Neuronal stem cell (in vitro differentiated cells): ENCODE data around the gene CAMK1.

Source experiments
- DNase-seq: peaks from one replicate; pipeline ENCODE4 v3.0.0-alpha.2; 2013; ENCODE audit warnings: low spot score
- H2AFZ ChIP-seq: one replicate; pipeline ENCODE4 v1.6.1; 2013; ENCODE audit warnings: mild to moderate bottlenecking, low read length, inconsistent platforms
- H2AK5ac ChIP-seq: 2 replicates; pipeline ENCODE4 v1.6.1; 2013; ENCODE audit warnings: low read depth, mild to moderate bottlenecking, inconsistent platforms, low read length, moderate library complexity, mixed read lengths
- H2BK120ac ChIP-seq: 2 replicates; pipeline ENCODE4 v1.6.1; 2013; ENCODE audit warnings: low read depth, mild to moderate bottlenecking, inconsistent platforms, low read length, moderate library complexity, mixed read lengths
- H2BK12ac ChIP-seq: one replicate; pipeline ENCODE4 v1.6.1; 2013; ENCODE audit warnings: low read length, inconsistent platforms
- H2BK15ac ChIP-seq: 2 replicates; pipeline ENCODE4 v1.6.1; 2013; ENCODE audit warnings: mild to moderate bottlenecking, low read length, inconsistent platforms, mixed read lengths
- H2BK5ac ChIP-seq: one replicate; pipeline ENCODE4 v1.6.1; 2013; ENCODE audit warnings: inconsistent platforms, mild to moderate bottlenecking, low read length, moderate library complexity
- H3K14ac ChIP-seq: one replicate; pipeline ENCODE4 v1.6.1; 2013; ENCODE audit warnings: low read length, inconsistent platforms
- H3K18ac ChIP-seq: 2 replicates; pipeline ENCODE4 v1.6.1; 2013; ENCODE audit warnings: low read length, inconsistent platforms
- H3K23ac ChIP-seq: 2 replicates; pipeline ENCODE4 v1.6.1; 2013; ENCODE audit warnings: low read depth, mild to moderate bottlenecking, mixed read lengths, low read length, inconsistent platforms; ENCODE audit not compliant: poor library complexity
- H3K27ac ChIP-seq: replicated peaks from 3 replicates; pipeline ENCODE4 v1.5.1; 2013; ENCODE audit warnings: low read length, inconsistent platforms
- H3K27me3 ChIP-seq, 3 experiments: 2 replicates each; pipeline ENCODE4 v1.6.1; 2013; ENCODE audit warnings: low read length in 3 of 3, mild to moderate bottlenecking in 2 of 3, inconsistent platforms in 1 of 3, low read depth in 1 of 3, mixed read lengths in 1 of 3, moderate library complexity in 1 of 3; ENCODE audit not compliant: control insufficient read depth in 3 of 3, insufficient read depth in 3 of 3
- H3K36me3 ChIP-seq, 2 donors: replicated peaks in 1 of 2; 2 replicates each; pipeline ENCODE4 v1.6.1; 2013; ENCODE audit warnings: low read length in 2 of 2; ENCODE audit not compliant: control insufficient read depth in 2 of 2, insufficient read depth in 2 of 2
- H3K4ac ChIP-seq: 2 replicates; pipeline ENCODE4 v1.6.1; 2013; ENCODE audit warnings: inconsistent platforms, mild to moderate bottlenecking, low read length, moderate library complexity
- H3K4me1 ChIP-seq, 2 donors: 1 replicate in 1 of 2; 2 replicates in 1 of 2; pipeline ENCODE4 v1.6.1; 2013; ENCODE audit warnings: low read length in 2 of 2, low read depth in 1 of 2; ENCODE audit not compliant: control insufficient read depth in 2 of 2, insufficient read depth in 1 of 2
- H3K4me2 ChIP-seq: one replicate; pipeline ENCODE4 v1.6.1; 2013; ENCODE audit warnings: mild to moderate bottlenecking, low read length, inconsistent platforms; ENCODE audit not compliant: insufficient read depth, poor library complexity, severe bottlenecking
- H3K4me3 ChIP-seq, 2 donors: 2 replicates each; pipeline ENCODE4 v1.5.1; 2013; ENCODE audit warnings: low read length in 2 of 2, mild to moderate bottlenecking in 2 of 2, inconsistent platforms in 1 of 2, moderate library complexity in 1 of 2
- H3K79me1 ChIP-seq: one replicate; pipeline ENCODE4 v1.6.1; 2013; ENCODE audit warnings: low read depth, mild to moderate bottlenecking, inconsistent platforms, low read length, moderate library complexity
- H3K9ac ChIP-seq: one replicate; pipeline ENCODE4 v1.6.1; 2013; ENCODE audit warnings: mild to moderate bottlenecking, low read depth, low read length, inconsistent platforms; ENCODE audit not compliant: poor library complexity
- H3K9me3 ChIP-seq, 2 donors: replicated peaks in 1 of 2; 2 replicates each; pipeline versions ENCODE3 to v1.6.1; 2013; ENCODE audit warnings: low read length in 2 of 2, mild to moderate bottlenecking in 2 of 2, inconsistent platforms in 1 of 2, low read depth in 1 of 2, mixed read lengths in 1 of 2, moderate library complexity in 1 of 2; ENCODE audit not compliant: control insufficient read depth in 2 of 2, insufficient read depth in 1 of 2
- H4K8ac ChIP-seq: one replicate; pipeline ENCODE4 v1.6.1; 2013; ENCODE audit warnings: low read depth, mild to moderate bottlenecking, inconsistent platforms, low read length, moderate library complexity
- H4K91ac ChIP-seq: one replicate; pipeline ENCODE4 v1.6.1; 2013; ENCODE audit warnings: low read length, low read depth, mild to moderate bottlenecking, inconsistent platforms; ENCODE audit not compliant: poor library complexity
- WGBS, 2 donors: extraction: QIAGEN DNeasy Blood & Tissue Kit; methylation state at CpG; one replicate each; pipeline ENCODE4 v1.1.7; 2013; ENCODE audit warnings: missing lambda C conversion rate in 2 of 2, mixed read lengths in 1 of 2; ENCODE audit not compliant: insufficient read length in 2 of 2, insufficient replicate concordance in 1 of 2; ENCODE audit errors: extremely low coverage in 2 of 2; 5-methylcytosine and 5-hydroxymethylcytosine counted together

CAMK1 gene

GRCh38 chr3:9765865-9766264 lies 3.9 kb downstream of the CAMK1 start:
- H2BK15ac ChIP-seq: no peak overlapping the region
- H3K14ac ChIP-seq: no peak overlapping the region
- peak overlapping the region; percentile 56 for H3K23ac ChIP-seq
- no peak overlapping the region for H4K91ac ChIP-seq
- peaks cover 0 to 13% of the 10 kb centered on the region in 2 donors for H3K4me1 ChIP-seq
- no peak overlapping the region for H2BK12ac ChIP-seq
- no peak for DNase-seq
- no peak overlapping the region for H4K8ac ChIP-seq
- H2AFZ ChIP-seq: no peak overlapping the region
- peaks cover 13 to 42% of the 10 kb centered on the region in 2 donors for H3K36me3 ChIP-seq
- no CpG with 5 or more reads among the region's 4 CpGs for WGBS, 2 donors
- no peak overlapping the region for H3K18ac ChIP-seq
- H3K4me3 ChIP-seq: no peak overlapping the region
- H3K4ac ChIP-seq: no peak overlapping the region
- H3K4me2 ChIP-seq: no peak overlapping the region
- no peak overlapping the region for H2AK5ac ChIP-seq
- H3K27me3 ChIP-seq: no peaks in the 10 kb centered on the region
- H3K27ac ChIP-seq: no peak overlapping the region
- peaks cover 4% of the 10 kb centered on the region for H3K79me1 ChIP-seq
- H3K9ac ChIP-seq: no peak overlapping the region
- no peak overlapping the region for H2BK5ac ChIP-seq
- H3K9me3 ChIP-seq: peaks cover 0 to 3% of the 10 kb centered on the region in 2 donors
- no peak overlapping the region for H2BK120ac ChIP-seq

- DNase-seq: no peak
- Histone ChIP-seq H3K18ac (no peak overlapping the region), H4K8ac (no peak overlapping the region), H3K4me3 (no peak overlapping the region), H3K36me3 (peaks cover 29 to 68% of the 10 kb centered on the region in 2 donors), H3K23ac (no peak overlapping the region), H4K91ac (no peak overlapping the region), H3K4me2 (no peak overlapping the region), H3K27ac (no peak overlapping the region), H3K14ac (no peak overlapping the region), H2AFZ (no peak overlapping the region), H2BK5ac (no peak overlapping the region), H2BK15ac (no peak overlapping the region), H3K9me3 (peaks cover 0 to 3% of the 10 kb centered on the region in 2 donors), H2AK5ac (no peak overlapping the region), H3K4ac (no peak overlapping the region), H3K4me1 (peaks cover 0 to 3% of the 10 kb centered on the region in 2 donors), H3K9ac (no peak overlapping the region), H2BK12ac (no peak overlapping the region), H3K27me3 (no peaks in the 10 kb centered on the region), H3K79me1 (no peaks in the 10 kb centered on the region), H2BK120ac (no peak overlapping the region)
- no CpG with 5 or more reads among the region's 8 CpGs for WGBS, 2 donors
These were observed 6.9 kb downstream of the CAMK1 start for GRCh38 chr3:9762871-9763270.

GRCh38 chr3:9761919-9762318 lies 7.8 kb downstream of the CAMK1 start:
- Histone ChIP-seq H3K14ac (no peak overlapping the region), H3K9me3 (peaks cover 0 to 3% of the 10 kb centered on the region in 2 donors), H3K79me1 (peaks cover 2% of the 10 kb centered on the region), H4K91ac (no peak overlapping the region), H2AK5ac (no peak overlapping the region), H3K27me3 (no peaks in the 10 kb centered on the region), H3K4ac (no peak overlapping the region), H3K23ac (no peak overlapping the region), H3K36me3 (peaks cover 34 to 72% of the 10 kb centered on the region in 2 donors), H3K4me2 (no peak overlapping the region), H3K9ac (no peak overlapping the region), H2BK12ac (no peak overlapping the region), H3K4me3 (no peak overlapping the region), H3K4me1 (peaks cover 0 to 3% of the 10 kb centered on the region in 2 donors), H2BK5ac (no peak overlapping the region), H2AFZ (no peak overlapping the region), H2BK15ac (no peak overlapping the region), H3K18ac (no peak overlapping the region), H2BK120ac (no peak overlapping the region), H4K8ac (no peak overlapping the region), H3K27ac (no peak overlapping the region)
- no peak for DNase-seq
- WGBS, 2 donors: no CpG with 5 or more reads among the region's 5 CpGs

- H3K36me3 ChIP-seq: peaks cover 39 to 80% of the 10 kb centered on the region in 2 donors
- no peak for DNase-seq
- peaks cover 5% of the 10 kb centered on the region for H3K79me1 ChIP-seq
- H3K27me3 ChIP-seq: no peaks in the 10 kb centered on the region
- no peak overlapping the region for H3K23ac ChIP-seq
- H3K4me3 ChIP-seq: no peak overlapping the region
- peaks cover 0 to 3% of the 10 kb centered on the region in 2 donors for H3K9me3 ChIP-seq
- H2BK12ac ChIP-seq: no peak overlapping the region
- H2AFZ ChIP-seq: no peak overlapping the region
- no peak overlapping the region for H2BK5ac ChIP-seq
- no peak overlapping the region for H2BK15ac ChIP-seq
- no peak overlapping the region for H3K9ac ChIP-seq
- no peak overlapping the region for H3K4me2 ChIP-seq
- H3K4me1 ChIP-seq: peaks cover 0 to 2% of the 10 kb centered on the region in 2 donors
- no CpG with 5 or more reads among the region's 10 CpGs for WGBS, 2 donors
- H3K18ac ChIP-seq: no peak overlapping the region
- H3K4ac ChIP-seq: no peak overlapping the region
- H4K8ac ChIP-seq: no peak overlapping the region
- H3K27ac ChIP-seq: no peak overlapping the region
- no peak overlapping the region for H3K14ac ChIP-seq
- H2BK120ac ChIP-seq: no peak overlapping the region
- no peak overlapping the region for H2AK5ac ChIP-seq
- no peak overlapping the region for H4K91ac ChIP-seq
These were observed 8.8 kb downstream of the CAMK1 start for GRCh38 chr3:9760779-9761505.
